ENCODE results near the gene GSK3A. TPM values are rescaled to one million over a fixed set of nuclear protein-coding genes. Genes with fewer than 3 reads are reported as not detected.
"Not testable (repeated sequence)": the region's sequence is repeated elsewhere in the genome, so short reads cannot be mapped to it uniquely, and the experiment has no call there.

GSK3A gene
- total RNA-seq, 1 donor from 2014 or later, result 27.0 TPM

DNA sequence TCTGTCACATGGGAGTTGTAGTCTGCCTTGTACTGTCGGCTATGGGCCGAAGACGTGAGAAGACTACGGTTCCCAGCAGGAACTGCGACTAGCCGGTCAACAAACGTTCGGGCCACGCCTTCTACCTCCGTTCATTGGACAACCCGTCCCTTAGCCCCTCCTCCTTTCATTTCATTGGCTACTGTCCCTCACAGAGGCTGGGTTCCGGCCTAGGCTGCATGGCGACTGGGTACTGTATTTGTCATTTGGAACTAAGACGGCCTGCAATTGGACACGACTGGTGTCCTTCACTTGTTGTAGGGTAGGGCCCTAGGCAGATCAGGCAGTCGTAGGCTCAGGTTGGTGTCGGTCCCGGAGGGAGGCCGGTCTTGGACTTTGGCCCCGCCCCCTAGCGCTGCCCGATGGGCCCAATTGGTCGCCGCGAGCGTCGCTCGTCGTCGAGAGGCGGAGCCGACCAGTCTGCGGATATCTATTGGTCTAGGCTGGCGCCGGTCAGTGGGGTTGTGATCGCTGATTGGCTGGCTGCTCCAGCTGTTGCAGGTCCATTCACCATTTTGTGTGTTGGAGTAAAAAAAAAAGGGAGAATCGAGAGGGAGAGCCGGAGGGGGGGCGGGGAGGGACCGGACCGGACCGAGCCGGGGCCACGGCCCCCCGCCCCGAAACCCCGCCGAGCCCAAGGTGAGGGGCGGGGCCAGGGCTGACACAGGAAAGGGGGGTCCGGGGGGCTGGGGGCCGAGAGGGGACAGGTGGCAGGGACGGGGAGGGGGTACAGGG is 26.5 kb upstream of the GSK3A start, which contains the start of gene CIC:
TSS of gene CIC (plus strand) at position 549 of the 774 bp plus-strand sequence. CDS start 2,532 bp downstream, outside the sequence.
- peaks cover 6 to 20% of the 10 kb centered on the region in 2 donors for H3K4me1 ChIP-seq
- peak within 1 kb of the TSS; percentile 62 to 75 for H3K4me3 ChIP-seq
- H3K36me3 ChIP-seq, result peaks cover 19 to 20% of the 10 kb centered on the region in 2 donors
- intact Hi-C loops (cut with DNase I), result loop anchor here (1.0 kb wide), 3 partner anchors 14 to 52 kb away; partner anchors contain the start of genes DEDD2, ERF and GSK3A
- TF ChIP-seq CTCF (IDR thresholded peaks at IDR 0.05), result no peak
- H3K27me3 ChIP-seq, result no peaks in the 10 kb centered on the region
- no peaks in the 10 kb centered on the region for H3K9me3 ChIP-seq
- H3K27ac ChIP-seq, result peak within 1 kb of the TSS; percentile 97 to 98
- peak; percentile 100 for DNase-seq (ENCODE audit: low spot score in 2 of 2)

GRCh38 chr19:42268142-42268703 is 25.8 kb upstream of the GSK3A start:
- H3K27ac ChIP-seq, result peak overlapping the region; percentile 97 to 98
- peak overlapping the region; percentile 60 to 75 for H3K4me3 ChIP-seq
- intact Hi-C loops (cut with DNase I), result loop anchor here (1.0 kb wide), 3 partner anchors 13 to 51 kb away; partner anchors contain the start of genes DEDD2, ERF and GSK3A
- no peaks in the 10 kb centered on the region for H3K9me3 ChIP-seq
- no peak for TF ChIP-seq CTCF (IDR thresholded peaks at IDR 0.05)
- no peaks in the 10 kb centered on the region for H3K27me3 ChIP-seq
- peaks cover 12 to 13% of the 10 kb centered on the region in 2 donors for H3K36me3 ChIP-seq
- peak; percentile 97 to 100 for DNase-seq (ENCODE audit: low spot score in 2 of 2)
- peaks cover 6 to 20% of the 10 kb centered on the region in 2 donors for H3K4me1 ChIP-seq

GRCh38 chr19:42267644-42268141 is 25.3 kb upstream of the GSK3A start:
- intact Hi-C loops (cut with DNase I), result loop anchor here (1.0 kb wide), 3 partner anchors 12 to 50 kb away; partner anchors contain the start of genes DEDD2, ERF and GSK3A
- no peak for DNase-seq (ENCODE audit: low spot score in 2 of 2)
- no peak for TF ChIP-seq CTCF (IDR thresholded peaks at IDR 0.05)
- no peaks in the 10 kb centered on the region for H3K27me3 ChIP-seq
- peak overlapping the region; percentile 81 to 97 for H3K27ac ChIP-seq
- H3K4me3 ChIP-seq, result peak overlapping the region; percentile 60 to 75
- peaks cover 6 to 20% of the 10 kb centered on the region in 2 donors for H3K4me1 ChIP-seq
- no peaks in the 10 kb centered on the region for H3K9me3 ChIP-seq
- peaks cover 7 to 8% of the 10 kb centered on the region in 2 donors for H3K36me3 ChIP-seq

DNA sequence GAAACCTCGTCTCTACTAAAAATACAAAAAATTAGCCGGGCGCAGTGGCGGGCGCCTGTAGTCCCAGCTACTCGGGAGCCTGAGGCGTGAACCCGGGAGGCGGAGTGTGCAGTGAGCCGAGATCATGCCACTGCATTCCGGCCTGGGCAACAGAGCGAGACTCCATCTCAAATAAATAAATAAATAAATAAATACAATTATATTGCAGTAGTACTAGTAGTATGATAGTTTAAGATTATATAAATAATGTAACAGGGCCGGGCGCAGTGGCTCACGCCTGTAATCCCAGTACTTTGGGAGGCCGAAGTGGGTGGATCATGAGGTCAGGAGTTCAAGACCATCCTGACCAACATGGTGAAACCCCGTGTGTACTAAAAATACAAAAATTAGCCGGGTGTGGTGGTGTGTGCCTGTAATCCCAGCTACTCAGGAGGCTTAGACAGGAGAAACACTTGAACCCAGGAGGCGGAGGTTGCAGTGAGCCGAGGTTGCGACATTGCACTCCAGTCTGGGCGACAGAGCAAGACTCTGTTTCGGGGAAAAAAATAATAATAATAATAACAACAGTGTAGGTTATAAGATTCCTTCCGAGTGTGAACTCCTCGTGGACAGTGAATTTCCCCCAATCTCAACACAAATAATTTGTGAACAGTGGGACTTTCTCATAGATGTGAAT is 24.7 kb upstream of the GSK3A start:
- intact Hi-C loops (cut with DNase I); H3K27me3 ChIP-seq; H3K9me3 ChIP-seq; H3K36me3 ChIP-seq; H3K27ac ChIP-seq; H3K4me3 ChIP-seq: not testable (repeated sequence)
- H3K4me1 ChIP-seq, result peaks cover 6 to 20% of the 10 kb centered on the region in 2 donors
- peak in 1 of 2 donors; percentile 59 for DNase-seq (ENCODE audit: low spot score in 2 of 2)

DNA sequence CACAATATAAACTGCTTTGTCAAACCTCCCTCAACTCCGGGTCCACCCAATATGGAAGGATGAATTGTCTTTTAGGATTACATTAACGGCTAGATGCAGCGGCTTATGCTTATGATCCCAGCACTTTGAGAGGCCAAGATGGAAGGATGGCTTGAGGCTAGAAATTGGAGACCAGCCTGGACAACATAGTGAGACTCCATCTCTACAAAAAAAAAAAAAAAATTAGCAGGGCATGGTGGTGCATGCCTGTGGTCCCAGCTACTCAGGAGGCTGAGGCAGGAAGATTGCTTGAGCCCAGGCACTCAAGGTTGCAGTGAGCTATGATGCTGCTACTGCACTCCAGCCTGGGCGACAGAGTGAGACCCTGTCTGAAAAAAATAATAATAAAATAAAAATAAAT is 23.7 kb upstream of the GSK3A start:
- H3K4me3 ChIP-seq; H3K27me3 ChIP-seq; intact Hi-C loops (cut with DNase I); H3K9me3 ChIP-seq; H3K36me3 ChIP-seq; DNase-seq (ENCODE audit: low spot score in 2 of 2); H3K27ac ChIP-seq: not testable (repeated sequence)
- peaks cover 0 to 15% of the 10 kb centered on the region in 2 donors for H3K4me1 ChIP-seq

GRCh38 chr19:42261763-42262162 is 19.4 kb upstream of the GSK3A start:
- H3K27me3 ChIP-seq, result no peaks in the 10 kb centered on the region
- DNase-seq (ENCODE audit: low spot score in 2 of 2), result no peak
- intact Hi-C loops (cut with DNase I), result no loop called here
- no peaks in the 10 kb centered on the region for H3K9me3 ChIP-seq
- no peaks in the 10 kb centered on the region for H3K4me1 ChIP-seq
- no peak for TF ChIP-seq CTCF (IDR thresholded peaks at IDR 0.05)
- no peak overlapping the region for H3K27ac ChIP-seq
- H3K4me3 ChIP-seq, result no peak overlapping the region
- H3K36me3 ChIP-seq, result no peaks in the 10 kb centered on the region

GRCh38 chr19:42257842-42258241 is 15.4 kb upstream of the GSK3A start:
- H3K4me3 ChIP-seq; intact Hi-C loops (cut with DNase I); H3K36me3 ChIP-seq; H3K27ac ChIP-seq; H3K4me1 ChIP-seq; DNase-seq (ENCODE audit: low spot score in 2 of 2); H3K9me3 ChIP-seq; H3K27me3 ChIP-seq: not testable (repeated sequence)

Data from ascending aorta (tissue), 2 donors.